ENCODE results near the gene POLR1C.

DNA sequence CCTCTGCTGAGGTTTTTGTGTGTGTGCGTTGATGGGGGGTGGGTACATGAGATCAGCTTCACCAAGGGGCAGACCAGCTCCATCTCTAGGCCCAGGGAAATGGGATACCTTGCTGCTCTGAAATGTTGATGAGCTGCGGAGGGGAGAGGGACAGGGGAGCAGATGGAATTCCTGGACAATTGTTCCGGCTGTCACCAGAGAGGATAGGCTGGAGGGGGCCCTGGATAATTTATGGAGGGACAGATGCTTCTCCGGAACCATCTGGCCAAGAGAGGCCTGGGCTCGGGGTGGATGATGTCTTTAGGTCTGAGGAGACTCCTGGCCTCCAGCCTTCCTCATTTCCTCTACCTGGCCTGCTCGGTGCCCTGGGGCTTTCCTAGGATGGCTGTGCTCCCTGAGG lies 41.4 kb upstream of the POLR1C start:
- TF ChIP-seq, protein P1, sequence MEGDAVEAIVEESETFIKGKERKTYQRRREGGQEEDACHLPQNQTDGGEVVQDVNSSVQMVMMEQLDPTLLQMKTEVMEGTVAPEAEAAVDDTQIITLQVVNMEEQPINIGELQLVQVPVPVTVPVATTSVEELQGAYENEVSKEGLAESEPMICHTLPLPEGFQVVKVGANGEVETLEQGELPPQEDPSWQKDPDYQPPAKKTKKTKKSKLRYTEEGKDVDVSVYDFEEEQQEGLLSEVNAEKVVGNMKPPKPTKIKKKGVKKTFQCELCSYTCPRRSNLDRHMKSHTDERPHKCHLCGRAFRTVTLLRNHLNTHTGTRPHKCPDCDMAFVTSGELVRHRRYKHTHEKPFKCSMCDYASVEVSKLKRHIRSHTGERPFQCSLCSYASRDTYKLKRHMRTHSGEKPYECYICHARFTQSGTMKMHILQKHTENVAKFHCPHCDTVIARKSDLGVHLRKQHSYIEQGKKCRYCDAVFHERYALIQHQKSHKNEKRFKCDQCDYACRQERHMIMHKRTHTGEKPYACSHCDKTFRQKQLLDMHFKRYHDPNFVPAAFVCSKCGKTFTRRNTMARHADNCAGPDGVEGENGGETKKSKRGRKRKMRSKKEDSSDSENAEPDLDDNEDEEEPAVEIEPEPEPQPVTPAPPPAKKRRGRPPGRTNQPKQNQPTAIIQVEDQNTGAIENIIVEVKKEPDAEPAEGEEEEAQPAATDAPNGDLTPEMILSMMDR (IDR thresholded peaks at IDR 0.05; ENCODE audit: low read length): no peak
- no peak for TF ChIP-seq EZH2 (IDR thresholded peaks at IDR 0.05; ENCODE audit: borderline replicate concordance, low read length)
